ENCODE measurements around the gene ABCA4.

DNA sequence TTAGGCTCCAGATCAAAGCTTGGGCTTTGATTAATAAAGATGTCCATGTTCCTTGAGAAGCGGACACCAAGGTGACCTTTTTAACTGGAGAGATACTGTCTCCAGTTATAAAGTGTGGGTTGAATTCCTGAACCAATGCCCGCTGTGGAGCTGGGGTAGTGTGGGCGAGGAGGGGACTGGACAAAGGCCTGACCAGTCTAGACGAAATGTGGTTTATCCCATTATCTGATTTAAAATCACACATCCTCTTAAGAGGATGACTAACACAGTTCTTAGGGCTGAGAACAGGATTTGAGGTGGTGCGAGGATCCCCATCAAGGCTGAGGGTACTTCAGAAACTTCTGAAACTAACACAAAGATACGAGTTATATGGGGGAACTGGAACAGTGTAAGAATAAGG is 127.2 kb downstream of the ABCA4 start:
- TF ChIP-seq, protein P1, sequence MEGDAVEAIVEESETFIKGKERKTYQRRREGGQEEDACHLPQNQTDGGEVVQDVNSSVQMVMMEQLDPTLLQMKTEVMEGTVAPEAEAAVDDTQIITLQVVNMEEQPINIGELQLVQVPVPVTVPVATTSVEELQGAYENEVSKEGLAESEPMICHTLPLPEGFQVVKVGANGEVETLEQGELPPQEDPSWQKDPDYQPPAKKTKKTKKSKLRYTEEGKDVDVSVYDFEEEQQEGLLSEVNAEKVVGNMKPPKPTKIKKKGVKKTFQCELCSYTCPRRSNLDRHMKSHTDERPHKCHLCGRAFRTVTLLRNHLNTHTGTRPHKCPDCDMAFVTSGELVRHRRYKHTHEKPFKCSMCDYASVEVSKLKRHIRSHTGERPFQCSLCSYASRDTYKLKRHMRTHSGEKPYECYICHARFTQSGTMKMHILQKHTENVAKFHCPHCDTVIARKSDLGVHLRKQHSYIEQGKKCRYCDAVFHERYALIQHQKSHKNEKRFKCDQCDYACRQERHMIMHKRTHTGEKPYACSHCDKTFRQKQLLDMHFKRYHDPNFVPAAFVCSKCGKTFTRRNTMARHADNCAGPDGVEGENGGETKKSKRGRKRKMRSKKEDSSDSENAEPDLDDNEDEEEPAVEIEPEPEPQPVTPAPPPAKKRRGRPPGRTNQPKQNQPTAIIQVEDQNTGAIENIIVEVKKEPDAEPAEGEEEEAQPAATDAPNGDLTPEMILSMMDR (IDR thresholded peaks at IDR 0.05): no peak
- TF ChIP-seq POLR2A (IDR thresholded peaks at IDR 0.05): no peak
- no peak for TF ChIP-seq POLR2AphosphoS5 (IDR thresholded peaks at IDR 0.05)

Measured in stomach (tissue), 4 donors.